HepG2 (cell line): ENCODE measurements around the gene NCAM2. TPM values are rescaled to one million over a fixed set of nuclear protein-coding genes. Genes with fewer than 3 reads are reported as not detected.

Source experiments
- ATAC-seq: fragments of 200-7000 bp; cut with Tn5 transposase; 3 replicates; pipeline ENCODE4 v1.9.1; 2020; ENCODE audit warnings: mild to moderate bottlenecking, moderate library complexity
- BruUV-seq: library from RNA; stranded (reverse); fragments of 400-500 nt; replicated peaks from 2 replicates; lab custom pipeline; 2021; lab: Mats Ljungman, UMichigan
- CTCF ChIA-PET: fragments of 300-600 bp; formaldehyde crosslinking; extraction: SDS; loops from one replicate; lab custom pipeline; 2021; ENCODE audit warnings: low total read pairs, inconsistent platforms, low intra/inter-chr PET ratio; lab: Yijun Ruan, JAX
- POLR2A ChIA-PET: fragments of 350-600 bp; sonication (Branson Sonifier 250); formaldehyde crosslinking; loops from one replicate; lab custom pipeline; 2020; ENCODE audit warnings: antibody characterized with exemption, inconsistent platforms; lab: Yijun Ruan, JAX
- DNase-seq: peaks from one replicate; pipeline ENCODE4 v3.0.0-alpha.2; 2015; ENCODE audit warnings: low spot score
- FAIRE-seq: peaks from 3 replicates; lab custom pipeline; 2011; peaks lifted over from hg19 to GRCh38; lab: Jason Lieb, UNC
- H2AFZ ChIP-seq: one replicate; pipeline ENCODE4 v1.6.1; 2011; ENCODE audit warnings: low read length, inconsistent platforms
- H3K27ac ChIP-seq: fragments of 300-600 bp; 3 replicates; pipeline ENCODE4 v1.8.0; 2011; ENCODE audit warnings: mixed run types, mild to moderate bottlenecking, mixed read lengths, low read length, inconsistent platforms; ENCODE audit not compliant: insufficient read depth; ENCODE audit errors: extremely low read length
- H3K27me3 ChIP-seq, 2 experiments: fragments of 200-600 bp in 1 of 2; 2 replicates in 1 of 2; 3 replicates in 1 of 2; pipeline versions ENCODE4 v1.6.0 to v1.8.0; 2011; ENCODE audit warnings: low read length in 2 of 2, mild to moderate bottlenecking in 2 of 2, moderate library complexity in 2 of 2, inconsistent platforms in 1 of 2; ENCODE audit not compliant: insufficient read depth in 2 of 2, control insufficient read depth in 1 of 2
- H3K36me3 ChIP-seq, 2 experiments: fragments of 200-600 bp in 1 of 2; replicated peaks in 1 of 2; 2 replicates in 1 of 2; 3 replicates in 1 of 2; pipeline versions ENCODE4 v1.5.1 to v1.8.0; 2011; ENCODE audit warnings: low read length in 2 of 2, inconsistent platforms in 1 of 2; ENCODE audit not compliant: insufficient read depth in 2 of 2, control insufficient read depth in 1 of 2
- H3K4me1 ChIP-seq: 2 replicates; pipeline ENCODE4 v1.5.1; 2012; ENCODE audit warnings: low read length, inconsistent platforms; ENCODE audit not compliant: insufficient read depth
- H3K4me2 ChIP-seq: 2 replicates; pipeline ENCODE4 v1.6.0; 2011; ENCODE audit warnings: low read depth, low read length, inconsistent platforms
- H3K4me3 ChIP-seq, 3 experiments: fragments of 200-600 bp in 1 of 3; sonication (generic), shearing (Covaris generic) in 1 of 3; replicated peaks in 1 of 3; 2 replicates each; pipeline ENCODE4 v1.5.1; 2011 to 2016; ENCODE audit warnings: low read length in 3 of 3, inconsistent platforms in 2 of 3, low read depth in 2 of 3, mild to moderate bottlenecking in 2 of 3, control low read depth in 1 of 3, mixed read lengths in 1 of 3; ENCODE audit not compliant: insufficient read depth in 1 of 3
- H3K79me2 ChIP-seq: one replicate; pipeline ENCODE4 v1.6.1; 2011; ENCODE audit warnings: low read length, inconsistent platforms; ENCODE audit not compliant: insufficient read depth
- H3K9ac ChIP-seq: 2 replicates; pipeline ENCODE4 v1.6.0; 2011; ENCODE audit warnings: mild to moderate bottlenecking, low read depth, low read length, inconsistent platforms; ENCODE audit not compliant: insufficient read depth
- H3K9me3 ChIP-seq: 2 replicates; pipeline ENCODE4 v1.5.1; 2012; ENCODE audit warnings: mild to moderate bottlenecking, low read length
- H4K20me1 ChIP-seq: 2 replicates; pipeline ENCODE4 v1.6.0; 2011; ENCODE audit warnings: inconsistent platforms, mild to moderate bottlenecking, low read length, moderate library complexity; ENCODE audit not compliant: insufficient read depth
- AKAP8 ChIP-seq: sonication (generic); formaldehyde crosslinking; IDR thresholded peaks from 2 replicates; pipeline ENCODE4 v1.5.1; 2020; ENCODE audit warnings: mild to moderate bottlenecking, missing genetic modification reagents
- ARHGAP35 ChIP-seq: sonication (generic); formaldehyde crosslinking; IDR thresholded peaks from 2 replicates; pipeline ENCODE4 v1.9.0; 2022; ENCODE audit warnings: mild to moderate bottlenecking, inconsistent platforms, moderate library complexity, missing genetic modification reagents, borderline replicate concordance
- ARID2 ChIP-seq: sonication (generic); formaldehyde crosslinking; IDR thresholded peaks from 2 replicates; pipeline ENCODE4 v1.8.1; 2022; ENCODE audit warnings: mild to moderate bottlenecking, missing genetic modification reagents, borderline replicate concordance
- FIP1L1 ChIP-seq: fragments of 200-400 bp; formaldehyde crosslinking; IDR thresholded peaks from 2 replicates; pipeline ENCODE4 v1.6.1; 2018; ENCODE audit warnings: low read depth, mild to moderate bottlenecking, low read length, moderate library complexity, borderline replicate concordance; ENCODE audit not compliant: insufficient read depth
- PRPF4 ChIP-seq: fragments of 200-400 bp; formaldehyde crosslinking; IDR thresholded peaks from 2 replicates; pipeline ENCODE4 v1.6.1; 2016; ENCODE audit warnings: low read length, low read depth; ENCODE audit not compliant: poor library complexity, severe bottlenecking
- SIN3B ChIP-seq: fragments of 150-350 bp; IDR thresholded peaks from 2 replicates; pipeline ENCODE4 v1.6.1; 2014; ENCODE audit warnings: low read length
- TMF1 ChIP-seq: sonication (generic); formaldehyde crosslinking; IDR thresholded peaks from 2 replicates; pipeline ENCODE4 v1.8.1; 2022; ENCODE audit warnings: low read depth, missing genetic modification reagents
- ZBTB20 ChIP-seq: sonication (generic); formaldehyde crosslinking; IDR thresholded peaks from 2 replicates; pipeline ENCODE4 v1.8.1; 2023; ENCODE audit warnings: missing genetic modification reagents, low read depth, mild to moderate bottlenecking, borderline replicate concordance
- ZBTB8A ChIP-seq: sonication (generic); formaldehyde crosslinking; IDR thresholded peaks from 2 replicates; pipeline ENCODE4 v1.4.0; 2020; ENCODE audit warnings: mild to moderate bottlenecking, low read depth, missing genetic modification reagents, borderline replicate concordance
- ZFP36 ChIP-seq: fragments of 150-350 bp; IDR thresholded peaks from 2 replicates; pipeline ENCODE4 v1.6.1; 2018; ENCODE audit warnings: borderline replicate concordance, low read length, low read depth; ENCODE audit not compliant: partially characterized antibody
- ZNF292 ChIP-seq: sonication (generic); formaldehyde crosslinking; IDR thresholded peaks from 2 replicates; pipeline ENCODE4 v1.8.1; 2022; ENCODE audit warnings: mild to moderate bottlenecking, low read depth, missing genetic modification reagents, borderline replicate concordance
- ZNF431 ChIP-seq: sonication (generic); formaldehyde crosslinking; IDR thresholded peaks from 2 replicates; pipeline ENCODE4 v1.9.0; 2022; ENCODE audit warnings: missing genetic modification reagents, low read depth, mild to moderate bottlenecking, borderline replicate concordance
- ZNF616 ChIP-seq: sonication (generic); formaldehyde crosslinking; IDR thresholded peaks from 2 replicates; pipeline ENCODE4 v1.5.0; 2020; ENCODE audit warnings: low read depth, mild to moderate bottlenecking, missing genetic modification reagents
- WGBS: methylation state at CpG from one replicate; pipeline ENCODE4 v1.1.6; 2017; ENCODE audit warnings: low lambda C conversion rate; 5-methylcytosine and 5-hydroxymethylcytosine counted together
- in situ Hi-C: cut with HindIII; loops from 2 replicates; pipeline ENCODE4 v1.10.0; 2017; ENCODE audit warnings: low pct_unique_long_range_greater_than_20kb; ENCODE audit not compliant: extremely low pct_ligation_motif_present
- intact Hi-C: fragments of 100-400 bp; cut with micrococcal nuclease; formaldehyde crosslinking; loops from one replicate; pipeline ENCODE4 v1.10.0; 2022; ENCODE audit not compliant: unreplicated experiment
- polyA plus RNA-seq, 8 experiments: library from polyadenylated mRNA; depleted of rRNA in 3 of 8; stranded (reverse) in 7 of 8; unstranded in 1 of 8; fragments of >200 nt; fragmentation: Illumina TruSeq in 4 of 8; extraction: Trizol in 4 of 8; gene quantifications; 2 replicates each; pipeline versions ENCODE4 v1.2.1 to v1.2.3, GENCODE V29; 2011 to 2016; ENCODE audit warnings: low read depth in 4 of 8, missing spikeins in 1 of 8, mixed read lengths in 1 of 8; ENCODE audit not compliant: insufficient read depth in 1 of 8
- total RNA-seq, 5 experiments: library from RNA; depleted of rRNA; stranded (reverse); fragments of >200 nt; fragmentation: Illumina TruSeq; extraction: Trizol; gene quantifications; 2 replicates each; pipeline ENCODE4 v1.2.3, GENCODE V29; 2016; ENCODE audit warnings: low read depth in 1 of 5
- TF ChIP-seq, protein P1 (sequence below): sonication (generic); formaldehyde crosslinking; conservative IDR thresholded peaks from 2 replicates; pipeline ENCODE4 v1.8.1; 2023; ENCODE audit warnings: missing genetic modification reagents
- TF ChIP-seq, protein P2 (sequence below): sonication (generic); formaldehyde crosslinking; IDR thresholded peaks from 2 replicates; pipeline ENCODE4 v1.8.0; 2022; ENCODE audit warnings: low read depth, missing genetic modification reagents
- TF ChIP-seq, protein P3 (sequence below): sonication (generic); formaldehyde crosslinking; IDR thresholded peaks from 2 replicates; pipeline ENCODE4 v1.9.0; 2021; ENCODE audit warnings: missing genetic modification reagents, mild to moderate bottlenecking, borderline replicate concordance
- TF ChIP-seq, protein P4 (sequence below): sonication (generic); formaldehyde crosslinking; IDR thresholded peaks from 2 replicates; pipeline ENCODE4 v1.5.1; 2020; ENCODE audit warnings: missing genetic modification reagents, mild to moderate bottlenecking, borderline replicate concordance

NCAM2 gene
- total and polyA plus RNA-seq, 2 of the 13 experiments (the other 11 are each of a cell fraction or from before 2014, with no cell fraction given): not detected

DNA sequence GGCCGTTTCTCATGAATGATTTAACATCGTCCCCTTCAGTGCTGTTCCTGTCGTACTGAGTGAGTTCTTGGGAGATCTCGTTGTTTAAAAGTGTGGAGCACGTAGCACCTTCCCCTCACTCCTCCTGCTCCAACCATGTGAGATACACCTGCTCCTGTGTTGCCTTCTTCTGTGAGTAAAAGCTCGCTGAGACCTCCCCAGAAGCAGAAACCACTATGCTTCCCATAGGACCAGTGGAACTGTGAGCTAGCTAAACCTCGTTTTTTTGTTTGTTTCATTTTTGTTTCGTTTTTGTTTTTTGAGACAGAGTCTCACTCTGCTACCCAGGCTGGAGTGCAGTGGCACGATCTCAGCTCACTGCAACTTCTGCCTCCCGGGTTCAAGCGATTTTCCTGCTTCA, 198.6 kb downstream of the NCAM2 start (continued):
- TF ChIP-seq SIN3B (no peak), ZFP36 (no peak), PRPF4 (no peak), ARID2 (no peak), TMF1 (no peak), ZBTB8A (CRISPR knock-in tag) (no peak), FIP1L1 (no peak)
- TF ChIP-seq, protein P1, sequence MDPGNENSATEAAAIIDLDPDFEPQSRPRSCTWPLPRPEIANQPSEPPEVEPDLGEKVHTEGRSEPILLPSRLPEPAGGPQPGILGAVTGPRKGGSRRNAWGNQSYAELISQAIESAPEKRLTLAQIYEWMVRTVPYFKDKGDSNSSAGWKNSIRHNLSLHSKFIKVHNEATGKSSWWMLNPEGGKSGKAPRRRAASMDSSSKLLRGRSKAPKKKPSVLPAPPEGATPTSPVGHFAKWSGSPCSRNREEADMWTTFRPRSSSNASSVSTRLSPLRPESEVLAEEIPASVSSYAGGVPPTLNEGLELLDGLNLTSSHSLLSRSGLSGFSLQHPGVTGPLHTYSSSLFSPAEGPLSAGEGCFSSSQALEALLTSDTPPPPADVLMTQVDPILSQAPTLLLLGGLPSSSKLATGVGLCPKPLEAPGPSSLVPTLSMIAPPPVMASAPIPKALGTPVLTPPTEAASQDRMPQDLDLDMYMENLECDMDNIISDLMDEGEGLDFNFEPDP (CRISPR knock-in tag): no peak

DNA sequence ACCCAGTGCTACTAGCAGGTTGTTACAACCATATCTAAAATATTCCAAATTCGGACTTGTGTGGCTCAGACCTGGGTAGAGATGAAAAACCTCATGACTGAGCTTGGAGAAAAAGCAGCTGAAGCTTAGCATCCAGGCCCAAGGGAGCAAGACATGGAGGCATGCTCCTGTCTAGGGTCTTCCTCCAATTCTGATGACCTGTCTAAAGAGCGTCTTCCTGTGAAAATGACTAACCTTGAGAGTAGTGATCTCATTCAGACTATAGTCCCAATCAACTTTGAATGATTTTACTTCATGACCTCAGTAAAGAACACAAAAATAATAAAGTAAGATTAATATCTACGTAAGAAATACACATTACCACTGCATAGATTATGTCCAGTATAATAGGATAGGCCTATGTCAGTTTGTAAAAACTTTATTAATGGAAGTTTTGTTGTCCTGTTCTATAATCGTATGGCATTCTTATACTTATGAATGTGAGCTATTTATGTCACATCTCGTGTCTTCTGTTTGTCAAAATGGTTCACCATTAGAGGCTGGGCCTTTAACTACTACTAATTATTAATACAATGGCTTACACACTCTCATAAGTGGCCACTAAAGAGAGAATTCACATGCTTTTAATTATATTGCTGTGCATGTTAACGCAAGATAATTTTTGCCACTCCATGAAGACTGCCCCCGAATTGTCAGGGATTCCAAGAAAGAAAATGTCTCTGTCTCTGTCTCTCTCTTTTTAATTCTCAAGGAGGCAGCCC, 201.3 kb downstream of the NCAM2 start:
- ChIA-PET POLR2A (no interaction called here), CTCF (no interaction called here)
- intact Hi-C loops: no loop called here
- FAIRE-seq: no peak
- no peak for ATAC-seq
- no peaks in the 10 kb centered on the region for H3K4me1 ChIP-seq
- H2AFZ ChIP-seq: no peak overlapping the region
- H3K9me3 ChIP-seq: peaks cover 82% of the 10 kb centered on the region
- no peak overlapping the region for H3K9ac ChIP-seq
- no peaks in the 10 kb centered on the region for H3K27me3 ChIP-seq
- no peak overlapping the region for H3K4me3 ChIP-seq
- H4K20me1 ChIP-seq: no peaks in the 10 kb centered on the region
- H3K4me2 ChIP-seq: no peak overlapping the region
- WGBS: 3% methylated on average over 7 of the region's 7 CpGs
- H3K27ac ChIP-seq: no peak overlapping the region
- H3K36me3 ChIP-seq: no peaks in the 10 kb centered on the region
- no TSS peak for BruUV-seq
- H3K79me2 ChIP-seq: no peaks in the 10 kb centered on the region
- no peak for DNase-seq
- in situ Hi-C loops: no loop called here
- TF ChIP-seq ZBTB20 (CRISPR knock-in tag): no peak
- TF ChIP-seq, protein P2, sequence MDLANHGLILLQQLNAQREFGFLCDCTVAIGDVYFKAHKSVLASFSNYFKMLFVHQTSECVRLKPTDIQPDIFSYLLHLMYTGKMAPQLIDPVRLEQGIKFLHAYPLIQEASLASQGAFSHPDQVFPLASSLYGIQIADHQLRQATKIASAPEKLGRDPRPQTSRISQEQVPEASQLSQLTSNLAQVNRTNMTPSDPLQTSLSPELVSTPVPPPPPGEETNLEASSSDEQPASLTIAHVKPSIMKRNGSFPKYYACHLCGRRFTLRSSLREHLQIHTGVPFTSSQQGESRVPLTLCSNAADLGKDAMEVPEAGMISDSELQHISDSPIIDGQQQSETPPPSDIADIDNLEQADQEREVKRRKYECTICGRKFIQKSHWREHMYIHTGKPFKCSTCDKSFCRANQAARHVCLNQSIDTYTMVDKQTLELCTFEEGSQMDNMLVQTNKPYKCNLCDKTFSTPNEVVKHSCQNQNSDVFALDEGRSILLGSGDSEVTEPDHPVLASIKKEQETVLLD (CRISPR knock-in tag): no peak
- TF ChIP-seq, protein P3, sequence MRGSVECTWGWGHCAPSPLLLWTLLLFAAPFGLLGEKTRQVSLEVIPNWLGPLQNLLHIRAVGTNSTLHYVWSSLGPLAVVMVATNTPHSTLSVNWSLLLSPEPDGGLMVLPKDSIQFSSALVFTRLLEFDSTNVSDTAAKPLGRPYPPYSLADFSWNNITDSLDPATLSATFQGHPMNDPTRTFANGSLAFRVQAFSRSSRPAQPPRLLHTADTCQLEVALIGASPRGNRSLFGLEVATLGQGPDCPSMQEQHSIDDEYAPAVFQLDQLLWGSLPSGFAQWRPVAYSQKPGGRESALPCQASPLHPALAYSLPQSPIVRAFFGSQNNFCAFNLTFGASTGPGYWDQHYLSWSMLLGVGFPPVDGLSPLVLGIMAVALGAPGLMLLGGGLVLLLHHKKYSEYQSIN: no peak
- TF ChIP-seq, protein P4, sequence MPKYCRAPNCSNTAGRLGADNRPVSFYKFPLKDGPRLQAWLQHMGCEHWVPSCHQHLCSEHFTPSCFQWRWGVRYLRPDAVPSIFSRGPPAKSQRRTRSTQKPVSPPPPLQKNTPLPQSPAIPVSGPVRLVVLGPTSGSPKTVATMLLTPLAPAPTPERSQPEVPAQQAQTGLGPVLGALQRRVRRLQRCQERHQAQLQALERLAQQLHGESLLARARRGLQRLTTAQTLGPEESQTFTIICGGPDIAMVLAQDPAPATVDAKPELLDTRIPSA (CRISPR knock-in tag): no peak
- TF ChIP-seq ZNF616 (CRISPR knock-in tag): no peak
- no peak for TF ChIP-seq ZNF292
- no peak for TF ChIP-seq ARHGAP35 (CRISPR knock-in tag)
- no peak for TF ChIP-seq AKAP8
- TF ChIP-seq ZNF431 (CRISPR knock-in tag): no peak
